Measurements from ENCODE around the gene VCL. TPM values are rescaled to one million over a fixed set of nuclear protein-coding genes. Genes with fewer than 3 reads are reported as not detected.
"Not testable (repeated sequence)": the region's sequence is repeated elsewhere in the genome, so short reads cannot be mapped to it uniquely, and the experiment has no call there.

Gene VCL
- total RNA-seq, 1 donor from 2014 or later, result 194 TPM

GRCh38 chr10:74117738-74118137 lies 119.8 kb downstream of the VCL start:
- intact Hi-C loops (cut with DNase I), result no loop called here
- no peak for DNase-seq
- ATAC-seq (ENCODE audit: poor library complexity), result no peak

GRCh38 chr10:74118804-74119203 lies 120.9 kb downstream of the VCL start:
- ATAC-seq (ENCODE audit: poor library complexity), result no peak
- DNase-seq, result no peak
- intact Hi-C loops (cut with DNase I), result no loop called here

- ATAC-seq (ENCODE audit: poor library complexity), result no peak
These were observed 123.0 kb downstream of the VCL start for GRCh38 chr10:74120911-74121310.

GRCh38 chr10:74121368-74121767 lies 123.5 kb downstream of the VCL start:
- ATAC-seq (ENCODE audit: poor library complexity) (no peak), DNase-seq (no peak)
- intact Hi-C loops (cut with DNase I), result no loop called here

More at GRCh38 chr10:74120911-74121310, 123.0 kb downstream of the VCL start:
- intact Hi-C loops (cut with DNase I), result no loop called here
- no peak for DNase-seq

GRCh38 chr10:74122060-74122459 lies 124.1 kb downstream of the VCL start:
- ATAC-seq (ENCODE audit: poor library complexity) (no peak), DNase-seq (no peak)
- intact Hi-C loops (cut with DNase I), result no loop called here

- intact Hi-C loops (cut with DNase I), result no loop called here
These were observed 125.2 kb downstream of the VCL start for GRCh38 chr10:74123081-74123480.

GRCh38 chr10:74133923-74134820 lies 136.3 kb downstream of the VCL start:
- intact Hi-C loops (cut with DNase I), result no loop called here
- DNase-seq (no peak), ATAC-seq (ENCODE audit: poor library complexity) (no peak)

More at GRCh38 chr10:74123081-74123480, 125.2 kb downstream of the VCL start:
- ATAC-seq (ENCODE audit: poor library complexity) (no peak), DNase-seq (no peak)

GRCh38 chr10:74135452-74135851 lies 137.5 kb downstream of the VCL start:
- ATAC-seq (ENCODE audit: poor library complexity) (no peak), DNase-seq (no peak)

GRCh38 chr10:74137992-74138391 lies 140.1 kb downstream of the VCL start:
- no peak for ATAC-seq (ENCODE audit: poor library complexity)
- no peak for DNase-seq
- intact Hi-C loops (cut with DNase I), result no loop called here

More at GRCh38 chr10:74135452-74135851, 137.5 kb downstream of the VCL start:
- intact Hi-C loops (cut with DNase I), result no loop called here

- intact Hi-C loops (cut with DNase I); DNase-seq; ATAC-seq (ENCODE audit: poor library complexity): not testable (repeated sequence)
These were observed 140.7 kb downstream of the VCL start for GRCh38 chr10:74138596-74138995.

- intact Hi-C loops (cut with DNase I), result no loop called here
- DNase-seq (no peak), ATAC-seq (ENCODE audit: poor library complexity) (no peak)
These were observed 142.1 kb downstream of the VCL start for GRCh38 chr10:74139981-74140380.

- DNase-seq (no peak), ATAC-seq (ENCODE audit: poor library complexity) (no peak)
- intact Hi-C loops (cut with DNase I), result no loop called here
These were observed 142.6 kb downstream of the VCL start for GRCh38 chr10:74140553-74140952.

- ATAC-seq (ENCODE audit: poor library complexity) (peak; percentile 39), DNase-seq (no peak)
- intact Hi-C loops (cut with DNase I), result no loop called here
These were observed 147.2 kb downstream of the VCL start for GRCh38 chr10:74145133-74145532.

GRCh38 chr10:74146980-74147379 lies 149.1 kb downstream of the VCL start:
- intact Hi-C loops (cut with DNase I); DNase-seq: not testable (repeated sequence)

GRCh38 chr10:74150204-74150989 lies 152.5 kb downstream of the VCL start, which contains the start of gene AP3M1:
Gene AP3M1, minus strand, starts transcription at chr10:74150828. Its CDS starts 12,449 bp downstream, at chr10:74138379.
- peak; percentile 67 for ATAC-seq (ENCODE audit: poor library complexity)
- peak; percentile 88 for DNase-seq
- intact Hi-C loops (cut with DNase I), result no loop called here

More at GRCh38 chr10:74146980-74147379, 149.1 kb downstream of the VCL start:
- not testable (repeated sequence) for ATAC-seq (ENCODE audit: poor library complexity)

GRCh38 chr10:74150990-74151878 lies 153.3 kb downstream of the VCL start, which contains the start of gene ADK:
Gene ADK, plus strand, starts transcription at chr10:74151221. Its CDS starts 58 bp downstream, at chr10:74151279.
- ATAC-seq (ENCODE audit: poor library complexity) (peak; percentile 96), DNase-seq (peak; percentile 100)
- intact Hi-C loops (cut with DNase I), result no loop called here

- intact Hi-C loops (cut with DNase I), result no loop called here
- ATAC-seq (ENCODE audit: poor library complexity), result no peak
These were observed 154.2 kb downstream of the VCL start for GRCh38 chr10:74151879-74152722.

More at GRCh38 chr10:74151879-74152722, 154.2 kb downstream of the VCL start:
- no peak for DNase-seq

Measured in Right ventricle myocardium superior (tissue), 1 donor.